DND-41 (cell line): Measurements from ENCODE around the gene FNDC8.

Experiments
- CTCF ChIP-seq: IDR thresholded peaks from 2 replicates; pipeline ENCODE4 v1.5.1; 2012; ENCODE audit warnings: borderline replicate concordance, low read length, moderate library complexity, mild to moderate bottlenecking; ENCODE audit not compliant: poor library complexity, severe bottlenecking; ENCODE audit errors: extremely low read depth
- EZH2 ChIP-seq: IDR thresholded peaks from 3 replicates; pipeline ENCODE4 v1.6.1; 2012; ENCODE audit warnings: borderline replicate concordance, low read depth, mild to moderate bottlenecking, moderate library complexity, low read length, inconsistent platforms; ENCODE audit not compliant: severe bottlenecking

- no peak for TF ChIP-seq CTCF
- no peak for TF ChIP-seq EZH2
Observed at GRCh38 chr17:35103271-35103670, 18.1 kb upstream of the FNDC8 start.
